HCT116 (cell line): ENCODE measurements around the gene FRY. TPM values are rescaled to one million over a fixed set of nuclear protein-coding genes. Genes with fewer than 3 reads are reported as not detected.

Experiments
- ATAC-seq: fragments of 200-7000 bp; cut with Tn5 transposase; 2 replicates; pipeline ENCODE4 v1.9.1; 2020; ENCODE audit warnings: mild to moderate bottlenecking, moderate library complexity
- BruUV-seq: library from RNA; stranded (reverse); fragments of 400-500 nt; replicated peaks from 2 replicates; lab custom pipeline; 2021; lab: Mats Ljungman, UMichigan
- CTCF ChIA-PET: fragments of 300-600 bp; sonication (Branson Sonifier 250); formaldehyde crosslinking; loops from one replicate; lab custom pipeline; 2021; ENCODE audit warnings: antibody characterized with exemption; lab: Charles Lee
- POLR2A ChIA-PET: fragments of 300-600, 350-600 bp; sonication (Branson Sonifier 250); formaldehyde crosslinking; loops from one replicate; lab custom pipeline; 2021; ENCODE audit warnings: antibody characterized with exemption; lab: Charles Lee
- RAD21 ChIA-PET, 2 experiments: fragments of 300-600 bp; sonication (Branson Sonifier 250); formaldehyde crosslinking; loops; one replicate each; lab custom pipeline; 2023; ENCODE audit warnings: low total read pairs in 2 of 2; ENCODE audit not compliant: uncharacterized antibody in 2 of 2, unreplicated experiment in 2 of 2, low non-redundant PET in 1 of 2; lab: Charles Lee
- DNase-seq: peaks from one replicate; pipeline ENCODE4 v3.0.0-alpha.2; 2010; ENCODE audit warnings: low read depth, low spot score
- H2AFZ ChIP-seq: fragments of 200-600 bp; shearing (Covaris generic), sonication (generic); 2 replicates; pipeline ENCODE4 v1.6.1; 2017; ENCODE audit warnings: low read depth, mixed run types, mixed read lengths, antibody characterized with exemption, low read length; ENCODE audit not compliant: poor library complexity, severe bottlenecking
- H3K27ac ChIP-seq: 2 replicates; pipeline ENCODE4 v1.5.1; 2012; ENCODE audit warnings: low read depth, low read length
- H3K27me3 ChIP-seq: fragments of 200-600 bp; sonication (generic); 2 replicates; pipeline ENCODE4 v1.6.1; 2016; ENCODE audit warnings: mixed run types, low read length, mixed read lengths; ENCODE audit not compliant: insufficient read depth
- H3K36me3 ChIP-seq, 2 experiments: fragments of 200-500 bp in 1 of 2; fragments of 200-600 bp in 1 of 2; sonication (Bioruptor generic) in 1 of 2; sonication (generic) in 1 of 2; 2 replicates each; pipeline versions ENCODE4 v1.5.1 to v1.6.1; 2014 to 2016; ENCODE audit warnings: low read length in 2 of 2, inconsistent platforms in 1 of 2, mixed read lengths in 1 of 2, mixed run types in 1 of 2; ENCODE audit not compliant: insufficient read depth in 2 of 2, control insufficient read depth in 1 of 2
- H3K4me1 ChIP-seq, 2 experiments: fragments of 200-600 bp in 1 of 2; sonication (generic) in 1 of 2; 2 replicates each; pipeline versions ENCODE4 v1.5.1 to v1.6.1; 2012 to 2017; ENCODE audit warnings: low read length in 2 of 2, inconsistent platforms in 1 of 2, mild to moderate bottlenecking in 1 of 2, mixed read lengths in 1 of 2, mixed run types in 1 of 2, moderate library complexity in 1 of 2; ENCODE audit not compliant: insufficient read depth in 2 of 2, control insufficient read depth in 1 of 2
- H3K4me2 ChIP-seq: fragments of 200-600 bp; sonication (generic); 2 replicates; pipeline ENCODE4 v1.6.1; 2017; ENCODE audit warnings: mixed run types, low read length, mixed read lengths
- H3K4me3 ChIP-seq, 2 experiments: fragments of 200-600 bp in 1 of 2; sonication (generic) in 1 of 2; replicated peaks in 1 of 2; 2 replicates each; pipeline ENCODE4 v1.5.1; 2011 to 2016; ENCODE audit warnings: low read length in 2 of 2, control low read depth in 1 of 2, low read depth in 1 of 2, mild to moderate bottlenecking in 1 of 2, mixed read lengths in 1 of 2, mixed run types in 1 of 2
- H3K79me2 ChIP-seq: fragments of 200-600 bp; sonication (generic); 2 replicates; pipeline ENCODE4 v1.6.1; 2017; ENCODE audit warnings: mild to moderate bottlenecking, mixed run types, low read length, moderate library complexity, mixed read lengths; ENCODE audit not compliant: insufficient read depth
- H3K9ac ChIP-seq: fragments of 200-600 bp; sonication (generic); 2 replicates; pipeline ENCODE4 v1.6.1; 2016; ENCODE audit warnings: low read length, mixed read lengths
- H3K9me2 ChIP-seq: fragments of 200-600 bp; sonication (generic), shearing (Covaris generic); 2 replicates; pipeline ENCODE4 v1.6.1; 2017; ENCODE audit warnings: mixed run types, mild to moderate bottlenecking, moderate library complexity; ENCODE audit not compliant: insufficient read depth
- H3K9me3 ChIP-seq, 2 experiments: fragments of 200-500 bp in 1 of 2; fragments of 200-600 bp in 1 of 2; sonication (Bioruptor generic) in 1 of 2; sonication (generic) in 1 of 2; 2 replicates each; pipeline ENCODE4 v1.6.1; 2014 to 2017; ENCODE audit warnings: low read length in 2 of 2, mixed read lengths in 2 of 2, inconsistent platforms in 1 of 2, low read depth in 1 of 2, mild to moderate bottlenecking in 1 of 2, mixed run types in 1 of 2, moderate library complexity in 1 of 2; ENCODE audit not compliant: control insufficient read depth in 1 of 2, insufficient read depth in 1 of 2
- H4K20me1 ChIP-seq: fragments of 200-600 bp; sonication (generic), shearing (Covaris generic); 2 replicates; pipeline ENCODE4 v1.6.1; 2017; ENCODE audit warnings: mixed run types, mild to moderate bottlenecking, moderate library complexity; ENCODE audit not compliant: insufficient read depth
- CBX3 ChIP-seq: IDR thresholded peaks from 2 replicates; pipeline ENCODE4 v1.6.1; 2012; ENCODE audit warnings: low read depth
- CEBPB ChIP-seq: IDR thresholded peaks from 2 replicates; pipeline ENCODE4 v1.6.1; 2012; ENCODE audit warnings: low read depth
- CTCF ChIP-seq, 3 experiments: fragments of 200-600 bp in 1 of 3; sonication (generic) in 1 of 3; IDR thresholded peaks in 2 of 3; conservative IDR thresholded peaks in 1 of 3; 2 replicates each; pipeline ENCODE4 v1.5.1; 2012 to 2017; ENCODE audit warnings: low read depth in 2 of 3, low read length in 2 of 3, antibody characterized with exemption in 1 of 3, borderline replicate concordance in 1 of 3, control low read depth in 1 of 3, mild to moderate bottlenecking in 1 of 3, mixed read lengths in 1 of 3, mixed run types in 1 of 3, moderate library complexity in 1 of 3; ENCODE audit not compliant: insufficient read depth in 1 of 3
- ELF1 ChIP-seq: IDR thresholded peaks from 2 replicates; pipeline ENCODE4 v1.6.1; 2012; ENCODE audit warnings: low read depth, borderline replicate concordance
- FOSL1 ChIP-seq: IDR thresholded peaks from 2 replicates; pipeline ENCODE4 v1.6.1; 2012; ENCODE audit warnings: low read depth
- JUND ChIP-seq: IDR thresholded peaks from 2 replicates; pipeline ENCODE4 v1.6.1; 2012
- RAD21 ChIP-seq: IDR thresholded peaks from 2 replicates; pipeline ENCODE4 v1.6.1; 2012; ENCODE audit warnings: low read depth, mild to moderate bottlenecking
- SIN3A ChIP-seq: IDR thresholded peaks from 2 replicates; pipeline ENCODE4 v1.6.1; 2012; ENCODE audit warnings: low read depth
- SRF ChIP-seq: IDR thresholded peaks from 2 replicates; pipeline ENCODE4 v1.6.1; 2012; ENCODE audit warnings: low read depth
- ZBTB33 ChIP-seq: IDR thresholded peaks from 2 replicates; pipeline ENCODE4 v1.6.1; 2011; ENCODE audit warnings: mild to moderate bottlenecking, low read length, moderate library complexity; ENCODE audit not compliant: insufficient replicate concordance; ENCODE audit errors: extremely low read depth
- ZNF274 ChIP-seq: fragments of 200-500 bp; sonication (Bioruptor generic); IDR thresholded peaks from 2 replicates; pipeline ENCODE4 v1.6.1; 2014; ENCODE audit warnings: mild to moderate bottlenecking, low read depth, low read length, inconsistent platforms
- intact Hi-C: fragments of 100-400 bp; cut with micrococcal nuclease; formaldehyde crosslinking; loops from 2 replicates; pipeline ENCODE4 v1.10.0; 2022
- total RNA-seq: library from RNA; stranded (reverse); gene quantifications from one replicate; pipeline ENCODE4 v1.2.1, GENCODE V29; 2021; ENCODE audit not compliant: unreplicated experiment

FRY gene
- total RNA-seq, 1 experiment from 2014 or later = 1.4 TPM

GRCh38 chr13:31986676-31987470, 44.7 kb upstream of the FRY start:
- H3K9me2 ChIP-seq = no peaks in the 10 kb centered on the region
- ChIA-PET POLR2A (no interaction called here), CTCF (no interaction called here), RAD21 (no interaction called here)
- no peaks in the 10 kb centered on the region for H4K20me1 ChIP-seq
- H3K27ac ChIP-seq = no peak overlapping the region
- TF ChIP-seq JUND = no peak
- TF ChIP-seq ELF1 = no peak
- no peak for TF ChIP-seq SRF
- no peak for TF ChIP-seq CEBPB
- no peak for TF ChIP-seq RAD21
- no peak for TF ChIP-seq SIN3A
- TF ChIP-seq ZBTB33 = no peak
- no peak for TF ChIP-seq ZNF274
- no peak for TF ChIP-seq CTCF (IDR thresholded peaks at IDR 0.05 in 2 of 3, conservative IDR thresholded peaks at IDR 0.05 in 1 of 3; ENCODE audit: borderline replicate concordance in 1 of 3, insufficient read depth in 1 of 3, low read depth in 2 of 3, low read length in 2 of 3)
- TF ChIP-seq FOSL1 = no peak
- no peak for TF ChIP-seq CBX3
- no peak overlapping the region for H2AFZ ChIP-seq
- intact Hi-C loops = no loop called here
- no peak overlapping the region for H3K4me2 ChIP-seq
- ATAC-seq (no peak), DNase-seq (no peak)
- H3K36me3 ChIP-seq = no peaks in the 10 kb centered on the region
- peaks cover 10 to 11% of the 10 kb centered on the region in 2 experiments for H3K4me1 ChIP-seq
- H3K9me3 ChIP-seq = no peaks in the 10 kb centered on the region
- no peak overlapping the region for H3K9ac ChIP-seq
- H3K27me3 ChIP-seq = 0 out of 2 replicates have a peak, but pooled peaks cover 6% of the 10 kb centered on the region
- H3K4me3 ChIP-seq = no peak overlapping the region
- no peaks in the 10 kb centered on the region for H3K79me2 ChIP-seq
- no TSS peak for BruUV-seq
